Raji (cell line): ENCODE data around the gene LRMDA.

ENCODE experiments used
- POLR2A ChIP-seq: IDR thresholded peaks from 2 replicates; pipeline ENCODE4 v1.6.1; 2011; ENCODE audit warnings: low read depth, low read length, control low read depth; ENCODE audit not compliant: insufficient read depth

Gene LRMDA

GRCh38 chr10:76010703-76011102 lies 579.3 kb downstream of the LRMDA start:
- TF ChIP-seq POLR2A, result no peak

GRCh38 chr10:76012716-76013327 lies 581.4 kb downstream of the LRMDA start:
- no peak for TF ChIP-seq POLR2A

DNA sequence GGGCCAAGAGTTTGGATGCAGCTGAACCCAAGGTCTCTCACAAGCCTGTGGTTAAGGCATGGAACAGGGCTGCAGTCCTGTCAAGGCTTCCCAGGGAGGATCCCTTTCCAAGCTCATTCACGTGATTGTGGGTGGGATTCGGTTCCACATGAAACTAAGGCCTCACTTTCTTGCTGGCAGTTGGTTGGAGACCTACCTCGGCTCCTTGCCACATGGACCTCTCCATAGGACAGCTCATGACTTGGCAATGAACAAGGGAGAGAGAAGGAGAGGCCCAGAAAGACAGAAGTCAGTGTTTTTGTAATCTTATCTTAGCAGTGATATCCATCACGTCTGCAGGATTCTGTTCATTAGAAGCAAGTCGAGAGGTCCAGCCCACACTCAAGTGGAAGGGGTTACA lies 583.8 kb downstream of the LRMDA start:
- TF ChIP-seq POLR2A, result no peak

- no peak for TF ChIP-seq POLR2A
These were observed 585.8 kb downstream of the LRMDA start for GRCh38 chr10:76017026-76017732.

GRCh38 chr10:76017733-76018433 lies 586.5 kb downstream of the LRMDA start:
- no peak for TF ChIP-seq POLR2A

- TF ChIP-seq POLR2A, result no peak
These were observed 589.2 kb downstream of the LRMDA start for GRCh38 chr10:76020630-76021029.

DNA sequence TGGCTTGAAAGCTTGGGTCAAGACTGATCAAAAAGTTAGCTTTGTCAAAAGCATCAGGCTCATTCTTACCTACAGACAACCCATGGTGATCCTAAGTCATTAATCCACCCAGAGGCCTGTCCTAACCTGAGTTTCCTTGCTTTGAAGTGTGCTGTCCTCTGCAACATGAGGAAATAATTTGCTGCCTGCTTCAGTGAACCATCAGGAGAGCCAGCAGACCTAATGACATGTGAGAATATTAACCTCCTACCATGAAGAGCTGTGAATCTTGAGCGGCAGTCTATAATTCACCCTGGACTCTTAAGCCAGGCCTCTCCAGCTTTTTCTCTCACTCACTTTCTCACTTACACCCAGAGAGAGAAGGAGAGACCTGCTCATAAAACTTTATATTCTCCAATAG lies 590.0 kb downstream of the LRMDA start:
- no peak for TF ChIP-seq POLR2A

GRCh38 chr10:76022366-76022765 lies 590.9 kb downstream of the LRMDA start:
- no peak for TF ChIP-seq POLR2A

DNA sequence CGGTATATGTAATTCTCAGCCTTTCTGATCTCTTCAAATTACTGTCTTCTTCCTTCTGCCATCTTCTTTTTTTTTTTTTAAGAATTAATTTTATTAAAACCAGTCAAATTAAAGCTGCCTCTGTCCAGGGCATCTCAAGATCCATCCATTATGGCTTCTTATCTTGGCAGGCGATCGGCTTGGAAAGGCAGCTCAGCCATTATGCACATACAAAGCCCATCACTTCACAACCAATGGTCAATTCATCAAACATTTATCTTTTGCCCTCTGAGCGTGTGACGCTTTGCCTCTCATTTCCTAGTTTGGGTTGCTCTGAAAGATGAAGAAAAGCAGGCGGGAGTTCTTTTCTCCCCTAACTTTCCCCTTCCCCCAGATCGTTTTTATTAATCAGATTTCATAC lies 591.6 kb downstream of the LRMDA start:
- no peak for TF ChIP-seq POLR2A

- TF ChIP-seq POLR2A, result no peak
These were observed 593.2 kb downstream of the LRMDA start for GRCh38 chr10:76024460-76025123.

DNA sequence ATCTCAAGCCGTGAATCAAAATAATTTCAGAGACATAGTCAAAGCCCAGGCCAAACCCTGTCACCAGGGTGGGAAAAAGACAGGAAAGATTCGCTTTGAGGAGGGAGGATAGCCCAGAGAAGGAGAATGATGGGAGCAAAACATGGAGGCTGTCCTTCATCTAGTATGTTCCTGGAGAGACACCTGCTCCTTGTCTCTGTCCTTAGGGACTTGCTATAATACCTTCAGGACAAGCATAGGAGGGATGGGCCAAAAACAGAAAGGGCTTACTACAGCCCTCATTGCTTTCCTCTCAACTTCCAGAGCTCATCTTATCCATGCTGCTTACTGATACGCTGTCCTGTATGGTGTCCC lies 593.7 kb downstream of the LRMDA start:
- TF ChIP-seq POLR2A, result no peak

DNA sequence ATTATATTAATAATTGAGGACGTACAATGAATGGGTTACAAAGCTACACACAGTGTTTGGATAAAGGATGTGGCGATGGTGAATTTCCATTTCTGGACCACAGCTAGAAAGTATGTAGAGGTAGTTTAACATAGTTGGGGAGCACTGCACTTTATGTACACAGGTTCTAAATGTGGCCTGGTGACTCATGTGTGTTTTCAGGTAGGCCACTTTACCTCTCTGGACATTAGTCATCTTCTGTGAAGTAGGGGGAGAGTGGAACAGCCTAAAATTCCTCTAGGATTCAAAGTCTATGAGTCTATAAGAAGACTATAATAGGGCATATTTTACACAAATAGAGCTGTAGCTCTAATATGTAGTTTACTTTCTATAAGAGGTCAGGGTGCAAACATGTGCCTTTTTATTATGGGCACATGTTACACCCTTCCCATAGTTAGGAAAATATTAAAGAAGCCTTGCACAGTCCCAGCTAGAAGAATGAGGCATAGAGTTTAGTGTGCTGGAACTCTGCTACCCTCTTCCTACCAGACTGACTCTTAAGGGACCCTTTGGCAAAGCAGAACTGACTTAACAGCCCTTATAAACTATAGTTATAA lies 594.9 kb downstream of the LRMDA start:
- no peak for TF ChIP-seq POLR2A

- no peak for TF ChIP-seq POLR2A
These were observed 595.5 kb downstream of the LRMDA start for GRCh38 chr10:76026905-76027304.

- TF ChIP-seq POLR2A, result no peak
These were observed 598.4 kb downstream of the LRMDA start for GRCh38 chr10:76029782-76030181.

DNA sequence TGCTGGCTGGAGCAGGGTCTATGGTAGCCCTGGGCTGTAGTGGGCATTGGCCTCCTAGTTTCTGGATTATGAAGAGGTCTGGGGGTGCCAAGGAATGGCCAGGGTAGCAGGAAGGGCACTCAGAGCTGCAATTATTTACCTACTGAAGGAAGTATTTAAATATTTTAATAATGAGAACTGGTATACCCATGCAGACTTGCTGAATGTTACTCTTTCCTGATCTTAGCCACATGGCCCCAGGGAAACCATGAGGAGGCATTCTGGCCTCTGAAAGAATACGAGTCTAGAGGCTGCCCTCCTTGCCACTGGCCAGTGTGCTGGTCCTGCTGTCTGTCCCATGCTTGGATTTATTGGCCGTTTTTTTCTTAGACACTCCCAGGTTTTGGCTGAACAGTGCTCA lies 599.7 kb downstream of the LRMDA start:
- no peak for TF ChIP-seq POLR2A
